ENCODE results near the gene TAGLN. TPM values are rescaled to one million over a fixed set of nuclear protein-coding genes. Genes with fewer than 3 reads are reported as not detected.

TAGLN gene
- total RNA-seq, 1 experiment from 2014 or later = 11.0 TPM

- POLR2A ChIA-PET (ENCODE audit: unreplicated experiment) = no interaction called here
Observed at GRCh38 chr11:117177534-117178209, 21.5 kb upstream of the TAGLN start.

GRCh38 chr11:117178210-117179034, 20.7 kb upstream of the TAGLN start, which contains the start of gene SIDT2:
TSS of gene SIDT2 (plus strand) at chr11:117178743. CDS start at chr11:117179264, 521 bp downstream.
- intact Hi-C loops (cut with micrococcal nuclease; ENCODE audit: unreplicated experiment) = loop anchor here (2.0 kb wide), 1 partner anchor 42 kb away; no protein-coding TSS in a partner anchor
- Histone ChIP-seq H3K79me2 (ENCODE audit: low read depth) (no peaks in the 10 kb centered on the region), H2AFZ (peak within 1 kb of the TSS; percentile 94), H3K9me3 (ENCODE audit: insufficient read depth, low read depth) (no peaks in the 10 kb centered on the region), H3K4me3 (peak within 1 kb of the TSS; percentile 63), H3F3A (ENCODE audit: insufficient read depth, low read depth) (peaks cover 14% of the 10 kb centered on the region; the same call in 1 of the 2 replicates), H4K20me1 (ENCODE audit: insufficient read depth) (no peaks in the 10 kb centered on the region), H3K36me3 (ENCODE audit: low read depth) (no peaks in the 10 kb centered on the region), H3K9me2 (ENCODE audit: insufficient read depth) (no peaks in the 10 kb centered on the region), H3K27me3 (ENCODE audit: insufficient read depth, low read depth) (no peaks in the 10 kb centered on the region), H3K4me1 (replicated peaks; ENCODE audit: insufficient read depth) (peaks cover 19% of the 10 kb centered on the region), H3K4me2 (peak within 1 kb of the TSS; percentile 99), H3K27ac (no peak within 1 kb of the TSS)
- ChIA-PET CTCF (interaction anchor here (0.6 to 1.5 kb wide), 3 partner anchors 21 to 70 kb away, joined by 3 to 11 read pairs (median 5); no protein-coding TSS in a partner anchor), POLR2A (ENCODE audit: unreplicated experiment) (interaction anchor here (0.6 to 0.7 kb wide), 2 partner anchors 44 to 192 kb away, joined by 4 read pairs; no protein-coding TSS in a partner anchor)
- DNase-seq = peak; percentile 85 to 87
- TF ChIP-seq EZH2 (IDR thresholded peaks at IDR 0.05; ENCODE audit: low read depth) = no peak
- no peak for TF ChIP-seq CTCF (conservative IDR thresholded peaks at IDR 0.05)
- BruUV-seq (replicated peaks) = no TSS peak

More at GRCh38 chr11:117177534-117178209, 21.5 kb upstream of the TAGLN start:
- intact Hi-C loops (cut with micrococcal nuclease; ENCODE audit: unreplicated experiment) = loop anchor here (2.0 kb wide), 1 partner anchor 43 kb away; no protein-coding TSS in a partner anchor
- Histone ChIP-seq H3K4me2 (peak overlapping the region; percentile 99), H3K4me1 (replicated peaks; ENCODE audit: insufficient read depth) (peaks cover 19% of the 10 kb centered on the region), H4K20me1 (ENCODE audit: insufficient read depth) (no peaks in the 10 kb centered on the region), H3K9me3 (ENCODE audit: insufficient read depth, low read depth) (no peaks in the 10 kb centered on the region), H3K27ac (no peak overlapping the region), H3K9me2 (ENCODE audit: insufficient read depth) (no peaks in the 10 kb centered on the region), H2AFZ (0 out of 2 replicates have a peak overlapping the region, but pooled peaks have one; percentile 69), H3K79me2 (ENCODE audit: low read depth) (no peaks in the 10 kb centered on the region), H3K27me3 (ENCODE audit: insufficient read depth, low read depth) (no peaks in the 10 kb centered on the region), H3K36me3 (ENCODE audit: low read depth) (no peaks in the 10 kb centered on the region), H3K4me3 (peak overlapping the region; percentile 63; the same call in 1 of the 2 replicates), H3F3A (ENCODE audit: insufficient read depth, low read depth) (peaks cover 15% of the 10 kb centered on the region; the same call in 1 of the 2 replicates)
- no peak for TF ChIP-seq EZH2 (IDR thresholded peaks at IDR 0.05; ENCODE audit: low read depth)
- no peak for TF ChIP-seq CTCF (conservative IDR thresholded peaks at IDR 0.05)
- CTCF ChIA-PET = interaction anchor here (1.5 kb wide), 1 partner anchor 44 kb away, joined by 5 read pairs; no protein-coding TSS in a partner anchor
- no TSS peak for BruUV-seq (replicated peaks)
- no peak for DNase-seq
